Measurements from ENCODE around the gene ZNF281.

- TF ChIP-seq CTCF (IDR thresholded peaks at IDR 0.05 in 8 of 11, conservative IDR thresholded peaks at IDR 0.05 in 3 of 11): no peak
- no peak for TF ChIP-seq POLR2A (IDR thresholded peaks at IDR 0.05)
- TF ChIP-seq POLR2AphosphoS5 (IDR thresholded peaks at IDR 0.05): no peak
Observed at GRCh38 chr1:200359610-200360163, 50.1 kb downstream of the ZNF281 start.

Data from spleen (tissue), 7 donors.